IPS-18c (cell line): ENCODE results near the gene ALK.

Experiments
- H3K4me3 ChIP-seq: 2 replicates; pipeline ENCODE4 v1.7.0; 2013; ENCODE audit warnings: low read depth, mild to moderate bottlenecking, low read length, moderate library complexity; ENCODE audit not compliant: insufficient read depth
- H3K9me3 ChIP-seq: one replicate; pipeline ENCODE4 v1.6.1; 2013; ENCODE audit warnings: mild to moderate bottlenecking, low read length, moderate library complexity; ENCODE audit not compliant: control insufficient read depth, insufficient read depth

Gene ALK

DNA sequence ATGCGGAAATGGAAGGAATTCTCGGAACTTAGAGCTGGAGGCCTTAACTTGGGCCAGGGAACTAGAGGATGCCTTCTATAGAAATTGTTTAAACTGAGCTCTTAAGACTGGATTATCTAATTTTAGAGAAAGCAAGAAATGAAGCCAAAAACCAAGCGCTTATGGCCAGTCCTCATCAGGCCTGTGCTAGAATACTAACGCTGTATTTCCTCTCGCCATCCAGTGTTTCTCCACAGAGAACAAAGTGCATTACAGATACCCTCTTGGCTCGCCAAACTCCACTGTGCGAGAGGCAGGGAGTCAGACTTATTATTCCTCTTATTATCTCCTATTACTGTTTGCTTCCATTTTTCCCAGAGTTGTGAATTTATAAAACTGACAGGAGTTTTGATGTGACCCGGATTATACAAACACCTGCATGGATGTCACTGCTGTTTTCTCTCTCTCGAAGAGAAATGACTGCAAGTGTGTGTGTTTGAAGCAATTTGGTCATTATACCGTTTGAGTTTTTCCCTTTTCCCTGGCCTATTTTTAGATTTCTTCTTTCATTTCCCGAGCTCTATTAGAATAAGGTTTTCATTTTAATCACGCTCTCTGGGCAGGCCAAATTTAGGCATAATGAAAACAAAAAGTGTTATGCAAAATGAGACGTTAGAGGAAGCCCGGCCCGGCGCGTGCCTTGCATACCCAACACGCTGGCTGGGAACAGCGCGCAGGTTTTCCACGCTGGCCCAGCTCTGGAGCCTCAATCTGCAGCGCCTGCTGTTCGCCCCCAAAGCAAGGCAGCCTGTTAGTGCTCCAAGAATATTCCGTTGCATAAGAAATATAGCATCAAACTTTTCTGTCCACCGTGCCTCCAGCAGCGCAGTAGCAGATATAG lies 103.3 kb downstream of the ALK start:
- Histone ChIP-seq H3K9me3 (no peaks in the 10 kb centered on the region), H3K4me3 (no peak overlapping the region)

DNA sequence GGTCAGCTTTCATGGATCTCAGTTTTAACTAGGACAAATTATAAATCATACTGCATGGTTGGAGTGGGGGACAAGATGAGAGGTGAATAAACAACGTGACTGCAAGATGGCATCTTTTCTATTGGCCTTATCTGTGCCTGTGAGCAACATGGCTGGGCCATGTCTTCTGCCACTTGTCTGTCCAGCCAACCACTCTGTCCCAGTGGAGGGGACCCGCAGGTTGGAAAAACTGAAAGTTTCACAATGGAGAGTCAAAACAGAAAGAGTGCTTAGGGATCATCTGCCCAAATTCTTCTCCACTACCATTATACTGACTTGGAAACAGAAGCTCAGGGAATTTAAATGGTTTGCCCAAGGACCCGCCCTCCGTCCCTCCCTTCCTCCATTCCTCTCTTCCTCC lies 104.1 kb downstream of the ALK start:
- Histone ChIP-seq H3K9me3 (no peaks in the 10 kb centered on the region), H3K4me3 (no peak overlapping the region)

DNA sequence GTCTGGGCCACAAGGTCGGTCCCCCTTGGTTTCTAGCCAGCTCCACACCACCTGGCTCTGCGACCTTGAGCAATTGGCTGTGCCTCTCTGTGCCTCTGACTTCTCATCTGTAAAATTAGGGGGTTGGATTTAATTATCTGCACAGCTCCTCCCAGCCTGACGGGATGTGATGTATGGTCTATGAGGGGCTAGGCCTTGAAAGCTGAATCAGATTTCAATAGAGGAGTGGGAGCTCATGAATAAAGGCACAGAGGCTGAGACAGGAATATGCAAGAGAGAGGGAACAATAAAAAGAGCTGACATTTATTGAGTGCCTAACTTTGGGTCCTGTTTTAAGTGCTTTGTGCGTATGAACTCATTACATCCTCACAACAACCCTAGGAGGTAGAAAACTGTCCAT lies 104.7 kb downstream of the ALK start:
- no peaks in the 10 kb centered on the region for H3K9me3 ChIP-seq
- no peak overlapping the region for H3K4me3 ChIP-seq

DNA sequence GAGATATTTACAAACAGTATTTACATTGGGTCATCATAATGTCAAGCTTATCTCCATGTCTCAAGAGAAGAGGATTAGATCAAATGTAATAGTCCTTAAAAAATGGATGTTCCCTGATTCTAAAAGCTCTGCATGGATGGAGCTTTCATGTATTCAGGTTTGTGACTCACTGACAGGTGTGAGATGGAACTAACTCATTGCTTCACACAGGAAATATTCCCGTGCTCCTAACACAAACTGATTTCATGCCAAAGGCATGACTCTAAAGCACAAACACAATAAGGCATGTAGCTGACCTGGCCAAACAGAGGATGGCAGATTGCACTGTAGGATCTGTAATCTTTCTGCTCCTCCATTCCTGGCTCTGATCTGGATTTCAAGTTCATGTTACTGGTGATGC lies 110.0 kb downstream of the ALK start:
- no peak overlapping the region for H3K4me3 ChIP-seq
- no peaks in the 10 kb centered on the region for H3K9me3 ChIP-seq

- H3K9me3 ChIP-seq = no peaks in the 10 kb centered on the region
- H3K4me3 ChIP-seq = no peak overlapping the region
Observed at GRCh38 chr2:29810956-29811355, 110.4 kb downstream of the ALK start.

- Histone ChIP-seq H3K4me3 (no peak overlapping the region), H3K9me3 (no peaks in the 10 kb centered on the region)
Observed at GRCh38 chr2:29808321-29808720, 113.1 kb downstream of the ALK start.

- Histone ChIP-seq H3K4me3 (no peak overlapping the region), H3K9me3 (no peaks in the 10 kb centered on the region)
Observed at GRCh38 chr2:29807082-29807481, 114.3 kb downstream of the ALK start.

DNA sequence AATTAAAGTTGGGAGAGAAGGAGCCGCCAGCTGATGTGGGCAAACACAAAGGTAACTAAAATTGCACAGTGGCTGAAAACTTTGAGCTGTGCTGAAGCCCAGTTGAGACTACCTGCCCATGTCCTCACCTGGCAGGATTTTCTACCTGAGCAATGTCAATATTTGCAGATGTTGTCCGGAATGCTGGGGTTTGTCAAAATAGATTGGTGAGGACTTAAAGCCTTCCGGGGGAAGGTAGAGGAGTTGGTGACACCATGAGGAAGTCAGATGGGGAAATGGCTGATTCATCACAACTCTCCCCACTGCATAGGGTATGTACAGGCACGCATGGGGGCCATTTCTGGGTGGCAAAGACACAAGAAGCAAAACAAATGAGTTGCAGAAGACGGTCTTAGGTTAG lies 114.9 kb downstream of the ALK start:
- H3K9me3 ChIP-seq = no peaks in the 10 kb centered on the region
- H3K4me3 ChIP-seq = no peak overlapping the region

DNA sequence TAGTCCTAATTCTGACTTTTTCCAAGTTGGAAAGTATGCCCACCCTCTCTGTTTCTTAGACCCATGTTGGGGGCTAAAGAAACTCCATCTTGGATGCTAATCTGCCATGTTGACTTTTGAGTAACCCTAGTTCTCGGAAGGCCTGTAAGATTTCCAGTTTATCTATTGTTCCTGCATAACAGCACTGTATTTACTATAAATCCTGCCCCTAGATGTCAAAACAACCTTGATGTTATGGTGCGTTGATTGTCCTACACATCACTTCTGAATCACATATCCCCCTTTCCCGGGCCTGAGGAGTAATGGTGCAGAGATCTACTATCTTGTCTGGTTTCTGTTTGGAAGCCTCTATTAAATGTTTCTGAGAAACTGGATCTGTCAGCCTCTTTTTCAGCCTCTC lies 116.7 kb downstream of the ALK start:
- H3K4me3 ChIP-seq = no peak overlapping the region
- H3K9me3 ChIP-seq = no peaks in the 10 kb centered on the region

- Histone ChIP-seq H3K9me3 (no peaks in the 10 kb centered on the region), H3K4me3 (no peak overlapping the region)
Observed at GRCh38 chr2:29803537-29803936, 117.8 kb downstream of the ALK start.

GRCh38 chr2:29802986-29803385 lies 118.4 kb downstream of the ALK start:
- no peaks in the 10 kb centered on the region for H3K9me3 ChIP-seq

GRCh38 chr2:29799628-29800027 lies 121.8 kb downstream of the ALK start:
- Histone ChIP-seq H3K9me3 (no peaks in the 10 kb centered on the region), H3K4me3 (no peak overlapping the region)

More at GRCh38 chr2:29802986-29803385, 118.4 kb downstream of the ALK start:
- H3K4me3 ChIP-seq = no peak overlapping the region

DNA sequence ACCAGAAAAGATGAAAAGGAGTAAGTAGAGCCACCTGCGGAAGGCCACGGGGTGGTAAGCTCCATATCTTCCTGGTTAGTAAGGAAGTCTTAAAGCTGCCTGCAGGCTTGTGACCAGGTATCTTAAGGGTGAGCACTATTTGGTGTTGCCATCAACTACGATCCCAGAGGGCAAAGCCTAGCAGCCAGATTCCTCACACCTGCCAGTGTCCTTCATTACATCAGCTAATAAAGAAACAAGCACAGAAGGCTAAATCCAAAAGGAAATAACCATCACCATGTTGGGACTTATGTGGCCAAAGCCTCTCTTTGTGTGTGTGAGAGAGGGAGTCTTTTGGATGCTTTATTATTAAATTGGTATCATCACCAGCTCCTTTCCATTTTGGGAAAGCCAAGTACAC lies 123.5 kb downstream of the ALK start:
- no peaks in the 10 kb centered on the region for H3K9me3 ChIP-seq
- no peak overlapping the region for H3K4me3 ChIP-seq

- no peak overlapping the region for H3K4me3 ChIP-seq
Observed at GRCh38 chr2:29796446-29796845, 124.9 kb downstream of the ALK start.

DNA sequence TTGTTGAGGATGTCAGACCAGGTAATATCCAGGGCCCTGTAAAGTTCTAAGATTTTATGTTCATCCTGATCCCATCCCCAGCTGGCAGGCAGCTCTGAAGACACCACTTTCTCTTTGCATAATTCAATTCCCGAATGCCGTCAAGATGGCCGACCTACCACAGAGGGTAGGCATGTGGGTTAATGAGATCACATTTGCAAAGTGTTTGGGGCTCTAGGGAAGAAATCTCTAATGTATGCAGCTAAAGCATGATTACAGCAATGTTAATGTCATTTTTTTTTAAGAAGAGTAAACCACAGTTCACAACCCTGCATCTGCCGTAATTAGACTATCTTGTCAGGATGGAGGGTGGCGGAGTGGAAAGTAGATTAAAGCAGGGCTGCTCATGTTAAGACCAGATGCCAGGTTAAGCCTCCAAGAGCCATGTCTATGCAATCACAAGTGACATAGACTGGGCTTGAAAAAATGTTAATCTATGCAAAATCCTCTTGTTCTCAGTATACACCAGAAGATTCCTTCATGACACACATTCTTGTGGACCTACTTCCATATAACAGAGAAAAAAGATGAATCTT lies 131.4 kb downstream of the ALK start:
- Histone ChIP-seq H3K9me3 (no peaks in the 10 kb centered on the region), H3K4me3 (no peak overlapping the region)

More at GRCh38 chr2:29796446-29796845, 124.9 kb downstream of the ALK start:
- H3K9me3 ChIP-seq = no peaks in the 10 kb centered on the region

GRCh38 chr2:29787473-29788465 lies 133.6 kb downstream of the ALK start:
- Histone ChIP-seq H3K4me3 (no peak overlapping the region), H3K9me3 (no peaks in the 10 kb centered on the region)

GRCh38 chr2:29786361-29786760 lies 135.0 kb downstream of the ALK start:
- no peak overlapping the region for H3K4me3 ChIP-seq
- H3K9me3 ChIP-seq = no peaks in the 10 kb centered on the region
